K562 (cell line): ENCODE measurements around the gene RBM15. TPM values are rescaled to one million over a fixed set of nuclear protein-coding genes. Genes with fewer than 3 reads are reported as not detected.

ENCODE experiments used
- CREB3L1 ChIP-seq: fragments of 450-650 bp; IDR thresholded peaks from 2 replicates; pipeline ENCODE4 v1.6.1; 2014; ENCODE audit warnings: low read depth, mild to moderate bottlenecking, moderate library complexity, borderline replicate concordance
- DDX20 ChIP-seq: fragments of 450-650 bp; IDR thresholded peaks from 2 replicates; pipeline ENCODE4 v1.6.1; 2016; ENCODE audit warnings: missing genetic modification characterization, low read depth, mild to moderate bottlenecking, missing compliant biosample characterization, moderate library complexity
- ELF1 ChIP-seq: fragments of 200-800 bp; sonication (Bioruptor generic); IDR thresholded peaks from 2 replicates; pipeline ENCODE4 v1.6.1; 2016; ENCODE audit warnings: missing genetic modification characterization, missing compliant biosample characterization
- EP300 ChIP-seq: IDR thresholded peaks from 2 replicates; pipeline ENCODE4 v1.6.1; 2012; ENCODE audit warnings: low read length, improper control_type of control experiment
- ETV5 ChIP-seq: sonication (generic); formaldehyde crosslinking; IDR thresholded peaks from 2 replicates; pipeline ENCODE4 v1.4.0; 2020; ENCODE audit warnings: low read depth, mild to moderate bottlenecking, missing genetic modification reagents
- GTF3C2 ChIP-seq: IDR thresholded peaks from 3 replicates; pipeline ENCODE4 v1.6.1; 2011; ENCODE audit warnings: borderline replicate concordance, mild to moderate bottlenecking, moderate library complexity; ENCODE audit not compliant: insufficient read length; ENCODE audit errors: extremely low read depth
- HEY1 ChIP-seq: fragments of 250-450 bp; sonication (Bioruptor Pico); IDR thresholded peaks from 2 replicates; pipeline ENCODE4 v1.5.0; 2020; ENCODE audit warnings: mild to moderate bottlenecking, moderate library complexity, borderline replicate concordance
- NFRKB ChIP-seq: fragments of 450-650 bp; IDR thresholded peaks from 2 replicates; pipeline ENCODE4 v1.6.1; 2016; ENCODE audit warnings: low read depth
- POLR2G ChIP-seq: fragments of 200-400 bp; formaldehyde crosslinking; IDR thresholded peaks from 2 replicates; pipeline ENCODE4 v1.6.1; 2017; ENCODE audit warnings: low read depth, mild to moderate bottlenecking, antibody characterized with exemption, low read length, moderate library complexity
- POLR2H ChIP-seq: IDR thresholded peaks from 2 replicates; pipeline ENCODE4 v1.6.1; 2016; ENCODE audit warnings: missing genetic modification characterization, low read depth, mild to moderate bottlenecking, control low read depth, missing compliant biosample characterization, moderate library complexity
- RBM34 ChIP-seq: fragments of 200-400 bp; formaldehyde crosslinking; IDR thresholded peaks from 2 replicates; pipeline ENCODE4 v1.6.1; 2018; ENCODE audit warnings: low read length, borderline replicate concordance; ENCODE audit not compliant: insufficient read depth
- RHOXF2B ChIP-seq: fragments of 250-450 bp; sonication (Bioruptor Pico); conservative IDR thresholded peaks from 2 replicates; pipeline ENCODE4 v1.5.1; 2021
- SRSF1 ChIP-seq: fragments of 200-400 bp; formaldehyde crosslinking; IDR thresholded peaks from 2 replicates; pipeline ENCODE4 v1.6.1; 2017; ENCODE audit warnings: mild to moderate bottlenecking, low read depth, low read length, moderate library complexity
- TCF3 ChIP-seq: sonication (generic); formaldehyde crosslinking; IDR thresholded peaks from 2 replicates; pipeline ENCODE4 v1.4.0; 2020; ENCODE audit warnings: mild to moderate bottlenecking, missing genetic modification reagents
- TEAD1 ChIP-seq, 2 experiments: fragments of 450-650 bp in 1 of 2; sonication (generic) in 1 of 2; formaldehyde crosslinking; IDR thresholded peaks; 2 replicates each; pipeline versions ENCODE4 v1.4.0 to v1.8.0; 2020 to 2022; ENCODE audit warnings: mild to moderate bottlenecking in 2 of 2, missing genetic modification reagents in 1 of 2
- USF2 ChIP-seq: sonication (generic); formaldehyde crosslinking; IDR thresholded peaks from 2 replicates; pipeline ENCODE4 v1.5.0; 2020; ENCODE audit warnings: missing genetic modification reagents
- XRCC3 ChIP-seq: fragments of 450-650 bp; IDR thresholded peaks from 2 replicates; pipeline ENCODE4 v1.6.1; 2017; ENCODE audit warnings: mild to moderate bottlenecking, moderate library complexity
- ZNF143 ChIP-seq: sonication (generic); formaldehyde crosslinking; IDR thresholded peaks from 2 replicates; pipeline ENCODE4 v1.9.0; 2022; ENCODE audit warnings: mild to moderate bottlenecking, missing genetic modification reagents
- ZNF212 ChIP-seq: fragments of 450-650 bp; formaldehyde crosslinking; IDR thresholded peaks from 2 replicates; pipeline ENCODE4 v1.4.0; 2020; ENCODE audit warnings: mild to moderate bottlenecking
- ZNF436 ChIP-seq: fragments of 250-450, 450-650 bp; sonication (Bioruptor Pico); formaldehyde crosslinking; IDR thresholded peaks from 2 replicates; pipeline ENCODE4 v1.7.0; 2020; ENCODE audit warnings: mild to moderate bottlenecking
- ZNF695 ChIP-seq: fragments of 450-650 bp; formaldehyde crosslinking; IDR thresholded peaks from 2 replicates; pipeline ENCODE4 v1.4.0; 2020; ENCODE audit warnings: mild to moderate bottlenecking, moderate library complexity
- ZNF707 ChIP-seq: fragments of 250-450 bp; sonication (Bioruptor Pico); conservative IDR thresholded peaks from 2 replicates; pipeline ENCODE4 v1.8.0; 2022; ENCODE audit warnings: inconsistent platforms, mild to moderate bottlenecking, moderate library complexity
- ZNF76 ChIP-seq: fragments of 250-450 bp; sonication (Bioruptor Pico); IDR thresholded peaks from 2 replicates; pipeline ENCODE4 v1.4.0; 2020; ENCODE audit warnings: mild to moderate bottlenecking, moderate library complexity, borderline replicate concordance
- ZNF766 ChIP-seq: fragments of 200-800 bp; sonication (Bioruptor generic); conservative IDR thresholded peaks from 2 replicates; pipeline ENCODE4 v1.6.1; 2016; ENCODE audit warnings: missing genetic modification characterization, missing compliant biosample characterization
- polyA plus RNA-seq, 8 experiments: library from polyadenylated mRNA; depleted of rRNA in 4 of 8; stranded (reverse) in 5 of 8; unstranded in 3 of 8; fragments of >200 nt; fragmentation: Nextera tagmentation in 2 of 8; fragmentation: Illumina TruSeq in 1 of 8; extraction: Ambion mirVana in 2 of 8; extraction: Trizol in 1 of 8; gene quantifications; 2 replicates each; pipeline versions ENCODE4 v1.2.1 to v1.2.3, GENCODE V29; 2011 to 2014; ENCODE audit warnings: inconsistent platforms in 1 of 8, missing spikeins in 1 of 8
- total RNA-seq, 7 experiments: library from RNA; depleted of rRNA in 6 of 7; stranded (reverse); fragments of >200 nt in 6 of 7; fragmentation: Illumina TruSeq in 2 of 7; extraction: Trizol in 2 of 7; gene quantifications; 2 replicates each; pipeline versions ENCODE4 v1.2.1 to v1.2.3, GENCODE V29; 2011 to 2021; ENCODE audit warnings: low replicate concordance in 1 of 7

RBM15 gene
- total and polyA plus RNA-seq, 9 of the 15 experiments (the other 6 are each of a cell fraction or from before 2014, with no cell fraction given): 2.4 to 63.4 (median 28.2) TPM

GRCh38 chr1:110339407-110340206, 430 bp downstream of the RBM15 start (continued):
- TF ChIP-seq DDX20 (tag): no peak
- TF ChIP-seq ZNF707 (CRISPR knock-in tag): no peak
- TF ChIP-seq USF2 (CRISPR knock-in tag): no peak
- no peak for TF ChIP-seq EP300
- peak; percentile 70; the same call in 1 of the 2 replicates for TF ChIP-seq ELF1 (tag)
- no peak for TF ChIP-seq XRCC3
- TF ChIP-seq CREB3L1: peak; percentile 11; the same call in 1 of the 2 replicates
- TF ChIP-seq SRSF1: no peak
- no peak for TF ChIP-seq ZNF766 (CRISPR knock-in tag)
- TF ChIP-seq TEAD1 (CRISPR knock-in tag; IDR thresholded peaks at IDR 0.05): peak; percentile 8 to 95; a peak in 2 of 4 replicates
- no peak for TF ChIP-seq ZNF212 (CRISPR knock-in tag)
- no peak for TF ChIP-seq ZNF436
- TF ChIP-seq ZNF76 (CRISPR knock-in tag): no peak
- no peak for TF ChIP-seq RHOXF2B (CRISPR knock-in tag)
- no peak for TF ChIP-seq TCF3 (CRISPR knock-in tag)
- no peak for TF ChIP-seq HEY1 (CRISPR knock-in tag)
- TF ChIP-seq GTF3C2: no peak
- no peak for TF ChIP-seq ETV5 (CRISPR knock-in tag)
- TF ChIP-seq ZNF695 (CRISPR knock-in tag): no peak
- peak; percentile 99 for TF ChIP-seq NFRKB
- TF ChIP-seq ZNF143: no peak
- peak; percentile 96 for TF ChIP-seq POLR2G
- TF ChIP-seq RBM34: no peak
- TF ChIP-seq POLR2H (tag): peak; percentile 14
